ENCODE data around the gene FBXL4.

- TF ChIP-seq CTCF (IDR thresholded peaks at IDR 0.05; ENCODE audit: poor library complexity, severe bottlenecking) (no peak), POLR2AphosphoS5 (IDR thresholded peaks at IDR 0.05) (no peak)
Measured at GRCh38 chr6:98942263-98942803, 5.4 kb downstream of the FBXL4 start.
